Mucosa of rectum (tissue), 2 donors: Measurements from ENCODE around the gene FGL2.
"Not testable (repeated sequence)": the region's sequence is repeated elsewhere in the genome, so short reads cannot be mapped to it uniquely, and the experiment has no call there.

Experiments
- H3K27ac ChIP-seq, 2 donors: one replicate each; pipeline ENCODE4 v1.7.0; 2013; ENCODE audit warnings: inconsistent platforms in 2 of 2, low read depth in 2 of 2, low read length in 2 of 2
- H3K27me3 ChIP-seq, 2 donors: one replicate each; pipeline ENCODE4 v1.7.0; 2013; ENCODE audit warnings: low read length in 2 of 2; ENCODE audit not compliant: control insufficient read depth in 2 of 2, insufficient read depth in 2 of 2
- H3K36me3 ChIP-seq, 2 donors: one replicate each; pipeline ENCODE4 v1.7.0; 2013; ENCODE audit warnings: low read length in 2 of 2; ENCODE audit not compliant: control insufficient read depth in 2 of 2, insufficient read depth in 2 of 2
- H3K4me1 ChIP-seq, 2 donors: one replicate each; pipeline ENCODE4 v1.7.0; 2013; ENCODE audit warnings: low read length in 2 of 2, mild to moderate bottlenecking in 1 of 2; ENCODE audit not compliant: control insufficient read depth in 2 of 2, insufficient read depth in 2 of 2
- H3K4me3 ChIP-seq, 2 donors: one replicate each; pipeline ENCODE4 v1.7.0; 2013; ENCODE audit warnings: low read length in 2 of 2
- H3K9ac ChIP-seq, 2 donors: one replicate each; pipeline ENCODE4 v1.7.0; 2013; ENCODE audit warnings: low read length in 2 of 2, low read depth in 1 of 2, mild to moderate bottlenecking in 1 of 2
- H3K9me3 ChIP-seq, 2 donors: one replicate each; pipeline ENCODE4 v1.7.0; 2013; ENCODE audit warnings: low read length in 2 of 2; ENCODE audit not compliant: control insufficient read depth in 2 of 2
- donor health status: healthy.
- donor health status: Normal muscosa, but diverticular disease.

The FGL2 gene

DNA sequence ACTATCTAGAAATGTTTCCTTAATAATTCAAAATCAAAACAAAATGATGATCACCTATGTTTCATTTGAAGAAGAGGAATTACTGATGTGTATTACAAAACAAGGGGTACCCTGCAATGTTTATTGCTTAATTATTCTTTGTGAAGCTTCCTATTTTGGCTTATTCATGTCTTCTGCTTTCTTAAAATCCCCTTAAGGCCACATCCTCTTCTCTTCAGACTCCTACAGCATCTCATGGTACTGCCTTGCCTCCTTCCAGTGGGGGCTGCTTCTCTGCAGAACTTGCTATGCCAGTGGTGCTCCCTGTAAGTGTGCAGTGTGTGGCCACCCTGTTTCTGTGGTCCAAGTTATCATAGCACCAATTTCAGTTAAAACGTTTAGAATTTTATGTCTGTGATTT lies 42.2 kb downstream of the FGL2 start:
- H3K27ac ChIP-seq = no peak overlapping the region

DNA sequence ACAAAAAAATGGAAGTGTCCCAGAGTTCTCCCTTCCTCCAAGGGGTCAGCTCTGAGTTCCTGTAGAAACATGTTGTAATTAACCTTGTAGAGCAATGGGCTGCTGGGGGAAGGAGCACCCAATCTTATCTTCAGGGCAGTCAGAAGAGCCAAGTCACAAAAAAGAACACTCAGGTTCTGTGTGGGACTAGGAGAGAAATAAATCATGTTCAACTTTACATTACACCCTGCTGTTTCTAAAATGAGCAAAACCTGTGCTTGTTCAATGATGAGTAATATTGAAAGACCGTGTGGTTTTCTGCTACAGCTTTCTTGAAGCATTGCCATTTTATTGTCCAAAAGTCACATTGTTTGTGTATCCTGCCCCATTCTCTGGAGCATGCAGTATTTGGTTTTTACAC lies 42.6 kb downstream of the FGL2 start:
- not testable (repeated sequence) for H3K9ac ChIP-seq, H3K27ac ChIP-seq, H3K36me3 ChIP-seq, H3K9me3 ChIP-seq, H3K27me3 ChIP-seq, H3K4me3 ChIP-seq, H3K4me1 ChIP-seq

More for the DNA sequence above, 42.2 kb downstream of the FGL2 start:
- Histone ChIP-seq H3K27me3 (no peaks in the 10 kb centered on the region), H3K9me3 (no peaks in the 10 kb centered on the region), H3K4me1 (no peaks in the 10 kb centered on the region), H3K36me3 (no peaks in the 10 kb centered on the region), H3K4me3 (no peak overlapping the region), H3K9ac (no peak overlapping the region)

DNA sequence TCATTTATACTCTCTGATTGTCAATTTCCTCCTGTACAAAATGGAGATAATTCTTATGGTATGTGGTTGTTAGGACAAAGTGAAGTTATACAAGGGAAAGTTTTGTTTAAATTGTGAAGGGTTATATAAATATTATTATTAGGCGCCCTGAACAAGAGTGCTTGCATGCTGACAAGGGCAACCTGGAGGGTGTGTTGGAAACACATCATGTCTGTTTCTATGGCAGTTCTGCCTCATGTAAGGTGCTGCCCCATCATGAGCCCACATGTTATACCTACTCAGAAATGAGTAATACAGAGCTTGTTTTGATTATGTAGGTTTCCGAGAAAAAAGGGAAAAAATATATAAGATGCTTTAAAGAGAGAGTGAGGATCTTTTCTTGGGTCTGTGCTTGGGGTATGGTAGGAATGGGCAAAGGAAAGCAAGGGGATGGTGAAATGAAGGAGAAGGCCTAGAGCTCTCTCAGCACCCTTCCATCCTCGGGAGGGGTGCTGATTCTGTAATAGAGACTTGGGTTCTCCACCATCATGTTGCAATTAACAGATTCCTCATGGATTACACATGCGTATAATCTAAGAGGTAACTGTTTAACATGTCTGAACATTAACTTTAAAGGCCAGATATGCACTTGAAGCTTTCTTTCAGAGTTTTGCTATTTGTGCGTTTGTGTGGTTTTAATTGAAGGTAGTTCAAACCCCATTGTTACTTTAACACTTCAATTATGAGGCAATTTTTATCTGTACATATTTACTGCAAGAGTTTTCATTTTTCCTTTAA lies 43.8 kb downstream of the FGL2 start:
- not testable (repeated sequence) for H3K9me3 ChIP-seq

GRCh38 chr7:77154917-77155464 lies 44.6 kb downstream of the FGL2 start:
- H3K27me3 ChIP-seq, H3K9ac ChIP-seq, H3K36me3 ChIP-seq, H3K27ac ChIP-seq, H3K9me3 ChIP-seq, H3K4me3 ChIP-seq, H3K4me1 ChIP-seq: not testable (repeated sequence)

More for the DNA sequence above, 43.8 kb downstream of the FGL2 start:
- H3K36me3 ChIP-seq, H3K4me1 ChIP-seq, H3K27ac ChIP-seq, H3K9ac ChIP-seq, H3K4me3 ChIP-seq, H3K27me3 ChIP-seq: not testable (repeated sequence)

DNA sequence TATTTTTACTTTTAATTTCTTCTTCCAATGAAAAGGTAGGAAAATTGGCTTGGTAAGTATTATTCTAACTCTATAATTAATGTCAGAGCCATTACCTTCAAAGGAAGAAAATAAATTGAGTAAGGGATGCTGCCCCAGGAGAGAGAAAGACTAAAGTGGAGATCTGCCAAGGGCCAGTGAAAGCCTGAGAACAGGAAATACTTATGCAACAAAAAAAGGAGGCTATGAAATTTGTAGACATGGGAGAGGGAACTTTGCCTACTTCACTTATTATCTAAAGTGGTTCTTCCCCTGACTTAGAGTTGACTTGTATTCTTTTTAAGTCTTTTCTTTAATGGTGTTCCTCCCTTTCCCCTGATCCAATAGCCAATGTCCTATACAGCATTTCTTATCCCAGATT lies 47.4 kb downstream of the FGL2 start:
- H3K27me3 ChIP-seq = not testable (repeated sequence)

More for the DNA sequence above, 47.4 kb downstream of the FGL2 start:
- not testable (repeated sequence) for H3K9me3 ChIP-seq, H3K4me1 ChIP-seq, H3K4me3 ChIP-seq, H3K36me3 ChIP-seq, H3K27ac ChIP-seq, H3K9ac ChIP-seq
